Measurements from ENCODE around the gene CSTF1. TPM values are rescaled to one million over a fixed set of nuclear protein-coding genes. Genes with fewer than 3 reads are reported as not detected.
A peak's percentile ranks its signal among the peaks of the same experiment; 100 is the strongest.
"Not testable (repeated sequence)": the region's sequence is repeated elsewhere in the genome, so short reads cannot be mapped to it uniquely, and the experiment has no call there.

Gene CSTF1
- total RNA-seq, 4 donors from 2014 or later, result 4.8 to 28.9 (median 14.3) TPM

GRCh38 chr20:56409956-56410355, 17.5 kb downstream of the CSTF1 start:
- peaks cover 0 to 9% (median 0%) of the 10 kb centered on the region in 4 donors for H3K4me1 ChIP-seq
- no peak for DNase-seq
- no peak overlapping the region for H3K4me3 ChIP-seq
- no peaks in the 10 kb centered on the region for H3K27me3 ChIP-seq
- H3K27ac ChIP-seq, result no peak overlapping the region
- H3K9me3 ChIP-seq, result no peaks in the 10 kb centered on the region
- TF ChIP-seq CTCF (IDR thresholded peaks at IDR 0.05) (no peak), POLR2A (IDR thresholded peaks at IDR 0.05) (no peak)
- peaks cover 0 to 29% (median under 1%) of the 10 kb centered on the region in 3 donors for H3K36me3 ChIP-seq

DNA sequence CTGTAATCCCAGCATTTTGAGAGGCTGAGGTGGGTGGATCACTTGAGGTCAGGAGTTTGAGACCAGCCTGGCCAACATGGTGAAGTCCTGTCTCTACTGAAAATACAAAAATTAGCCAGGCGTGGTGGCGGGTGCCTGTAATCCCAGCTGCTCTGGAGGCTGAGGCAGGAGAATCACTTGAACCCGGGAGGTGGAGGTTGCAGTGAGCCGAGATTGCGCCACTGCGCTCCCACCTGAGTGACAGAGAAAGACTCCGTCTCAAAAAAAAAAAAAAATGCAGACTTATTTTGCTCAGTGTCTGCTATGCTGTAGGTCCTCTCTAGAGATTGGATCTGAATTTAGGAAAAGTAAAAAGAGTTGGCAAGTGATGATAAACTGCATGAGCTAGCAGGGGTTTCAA, 18.8 kb downstream of the CSTF1 start:
- not testable (repeated sequence) for H3K9me3 ChIP-seq

GRCh38 chr20:56411759-56412472, 19.5 kb downstream of the CSTF1 start, which contains the start of gene CASS4:
CASS4 (plus strand) TSS chr20:56412260; CDS start chr20:56412459, 199 bp downstream.
- H3K4me3 ChIP-seq, result peak within 1 kb of the TSS; percentile 14 to 39 (median 19)
- TF ChIP-seq CTCF (IDR thresholded peaks at IDR 0.05) (peak in 1 of 6 experiments; percentile 19), POLR2A (IDR thresholded peaks at IDR 0.05) (peak in 1 of 2 donors; percentile 13)
- no peak for DNase-seq

More for the DNA sequence above, 18.8 kb downstream of the CSTF1 start:
- peaks cover 0 to 19% (median 0%) of the 10 kb centered on the region in 3 donors for H3K36me3 ChIP-seq
- H3K4me1 ChIP-seq, DNase-seq, H3K27me3 ChIP-seq, H3K4me3 ChIP-seq: not testable (repeated sequence)
- peak overlapping the region; percentile 59 to 80 (median 65) for H3K27ac ChIP-seq

DNA sequence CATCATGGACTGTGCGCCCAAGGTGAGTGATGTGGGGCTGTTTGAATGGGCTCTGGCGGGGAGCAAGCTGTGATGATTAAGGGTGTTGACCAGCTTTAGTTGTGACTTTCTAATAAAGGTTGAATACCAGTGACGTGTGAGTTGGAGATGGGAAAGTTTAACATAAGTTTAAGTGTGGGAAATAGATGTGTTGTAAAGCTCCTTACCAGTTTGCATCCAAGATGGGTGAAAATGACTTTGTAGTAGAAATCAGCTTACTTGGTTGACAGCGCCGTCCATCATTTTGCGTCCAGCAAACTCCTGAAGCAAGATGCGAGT, 20.0 kb downstream of the CSTF1 start:
- no peaks in the 10 kb centered on the region for H3K9me3 ChIP-seq
- peaks cover 0 to 7% (median 0%) of the 10 kb centered on the region in 3 donors for H3K36me3 ChIP-seq
- H3K4me3 ChIP-seq, result peak overlapping the region; percentile 14 to 39 (median 19)
- DNase-seq, result no peak
- TF ChIP-seq CTCF (IDR thresholded peaks at IDR 0.05) (no peak), POLR2A (IDR thresholded peaks at IDR 0.05) (no peak)
- peaks cover 0 to 10% (median 0%) of the 10 kb centered on the region in 4 donors for H3K4me1 ChIP-seq
- H3K27me3 ChIP-seq, result no peaks in the 10 kb centered on the region
- H3K27ac ChIP-seq, result peak overlapping the region; percentile 59 to 80 (median 65)

More at GRCh38 chr20:56411759-56412472, 19.5 kb downstream of the CSTF1 start, which contains the start of gene CASS4:
- H3K27ac ChIP-seq, result peak within 1 kb of the TSS; percentile 59 to 80 (median 65)
- peaks cover 0 to 9% (median 0%) of the 10 kb centered on the region in 4 donors for H3K4me1 ChIP-seq
- no peaks in the 10 kb centered on the region for H3K9me3 ChIP-seq
- peaks cover 0 to 13% (median 0%) of the 10 kb centered on the region in 3 donors for H3K36me3 ChIP-seq
- H3K27me3 ChIP-seq, result no peaks in the 10 kb centered on the region

DNA sequence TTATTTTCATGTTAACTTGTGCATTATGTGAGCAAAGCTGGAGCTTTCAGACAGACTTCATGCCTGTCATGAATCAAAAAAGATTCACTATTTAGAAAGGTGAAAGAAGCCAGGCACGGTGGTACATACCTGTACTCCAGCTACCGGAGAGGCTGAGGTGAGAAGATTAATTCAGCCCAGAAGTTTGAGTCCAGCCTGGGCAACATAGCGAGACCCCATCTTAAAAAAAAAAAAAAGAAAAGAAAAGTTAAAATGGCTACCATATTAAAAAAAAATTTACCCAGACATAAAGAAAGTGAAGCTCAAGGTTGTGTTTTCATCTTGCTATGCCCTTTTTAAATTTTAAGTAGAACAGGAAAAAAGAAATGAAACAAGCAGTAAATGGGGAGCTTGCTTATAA, 20.5 kb downstream of the CSTF1 start:
- Histone ChIP-seq H3K36me3 (peaks cover 0 to 2% (median 0%) of the 10 kb centered on the region in 3 donors), H3K27ac (peak overlapping the region; percentile 59 to 80 (median 65)), H3K9me3 (no peaks in the 10 kb centered on the region), H3K4me3 (peak overlapping the region in 3 of 4 donors; percentile 14 to 39 (median 16)), H3K27me3 (no peaks in the 10 kb centered on the region), H3K4me1 (peaks cover 0 to 12% (median 0%) of the 10 kb centered on the region in 4 donors)
- TF ChIP-seq POLR2A (IDR thresholded peaks at IDR 0.05) (no peak), CTCF (IDR thresholded peaks at IDR 0.05) (no peak)
- no peak for DNase-seq

Measured in Peyer's patch (tissue), 4 donors.